Measurements from ENCODE around the gene OMP. TPM values are rescaled to one million over a fixed set of nuclear protein-coding genes. Genes with fewer than 3 reads are reported as not detected.

OMP gene
- total RNA-seq, 1 experiment from 2014 or later = not detected

- Mint-ChIP-seq H3K27ac (no peak overlapping the region; the same call in 1 of the 2 replicates), H3K27me3 (ENCODE audit: low read depth) (no peaks in the 10 kb centered on the region), H3K4me3 (no peak overlapping the region), H3K36me3 (no peaks in the 10 kb centered on the region; the same call in 1 of the 2 replicates), H3K4me1 (peaks cover 6% of the 10 kb centered on the region; the same call in 1 of the 2 replicates), H3K9me3 (peaks cover 22% of the 10 kb centered on the region)
- DNase-seq (ENCODE audit: low spot score) (peak; percentile 5), ATAC-seq (no peak)
- TF ChIP-seq ESRRA (CRISPR knock-in tag; IDR thresholded peaks at IDR 0.05; ENCODE audit: borderline replicate concordance) (no peak), ZBTB21 (CRISPR knock-in tag; IDR thresholded peaks at IDR 0.05; ENCODE audit: borderline replicate concordance) (no peak), NFE2L1 (CRISPR knock-in tag; IDR thresholded peaks at IDR 0.05) (no peak)
- POLR2A ChIA-PET = no interaction called here
- CTCF ChIA-PET = interaction anchor here (0.5 to 2.2 kb wide), 6 partner anchors 10 to 198 kb away, joined by 3 to 48 read pairs (median 6); no protein-coding TSS in a partner anchor
These were observed 21.2 kb upstream of the OMP start for GRCh38 chr11:77081381-77081851.

DNA sequence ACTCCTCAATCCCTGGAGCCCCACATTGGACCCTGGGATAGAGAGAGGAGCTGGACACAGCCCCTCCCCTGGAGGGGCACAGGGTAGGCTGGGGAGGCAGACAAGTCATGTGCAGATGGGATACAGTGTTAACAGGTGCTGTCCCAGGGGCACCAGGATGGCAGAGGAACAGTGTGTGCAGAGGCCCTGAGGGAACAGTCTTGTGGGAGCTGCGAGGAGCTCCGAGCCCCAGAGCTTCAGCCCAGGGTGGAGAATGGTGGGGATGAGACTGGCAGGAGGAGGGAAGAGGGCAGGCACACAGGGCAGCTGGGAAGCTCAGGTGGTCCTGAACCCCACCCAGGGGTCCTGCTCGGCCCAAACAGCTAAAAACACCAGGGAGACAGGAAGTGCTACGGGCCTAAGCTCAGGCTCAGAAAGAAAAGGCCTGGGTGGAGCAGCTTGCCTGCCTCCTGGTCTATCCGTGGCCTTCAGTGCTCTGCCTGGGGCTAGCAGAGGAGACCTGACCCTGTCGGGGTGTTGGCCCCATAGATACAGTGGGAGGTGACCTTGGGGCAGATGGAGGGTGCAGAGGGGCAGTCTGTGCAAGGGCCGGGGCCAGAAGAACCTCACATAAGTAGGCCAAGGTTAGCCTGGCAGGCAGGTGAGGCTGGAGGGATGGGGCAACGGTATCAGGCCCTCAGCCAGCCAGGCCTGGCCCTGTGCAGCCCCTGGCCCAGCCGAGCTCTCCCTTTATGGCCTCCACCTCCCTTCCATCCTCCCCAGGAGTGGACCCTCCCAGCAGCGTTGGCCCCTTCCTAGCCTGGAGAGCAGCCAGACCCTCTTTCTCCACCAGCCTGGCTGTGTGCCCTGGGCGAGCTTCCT, 20.4 kb upstream of the OMP start:
- POLR2A ChIA-PET = no interaction called here
- Mint-ChIP-seq H3K9me3 (peaks cover 22% of the 10 kb centered on the region), H3K4me1 (peaks cover 6% of the 10 kb centered on the region; the same call in 1 of the 2 replicates), H3K27ac (no peak overlapping the region; the same call in 1 of the 2 replicates), H3K36me3 (no peaks in the 10 kb centered on the region; the same call in 1 of the 2 replicates), H3K27me3 (ENCODE audit: low read depth) (no peaks in the 10 kb centered on the region), H3K4me3 (no peak overlapping the region)
- peak; percentile 9 for DNase-seq (ENCODE audit: low spot score)
- ATAC-seq = no peak
- CTCF ChIA-PET = interaction anchor here (0.5 to 2.2 kb wide), 13 partner anchors 10 to 348 kb away, joined by 3 to 48 read pairs (median 4); partner anchors contain the start of genes CAPN5 and MYO7A
- TF ChIP-seq ETV6 (CRISPR knock-in tag; IDR thresholded peaks at IDR 0.05) (no peak), ZNF121 (CRISPR knock-in tag; IDR thresholded peaks at IDR 0.05) (0 out of 2 replicates have a peak, but pooled peaks have one; percentile 2), ZBTB21 (CRISPR knock-in tag; IDR thresholded peaks at IDR 0.05; ENCODE audit: borderline replicate concordance) (no peak), GABPB1 (CRISPR knock-in tag; IDR thresholded peaks at IDR 0.05) (no peak), JAZF1 (CRISPR knock-in tag; IDR thresholded peaks at IDR 0.05) (no peak), ZNF671 (CRISPR knock-in tag; IDR thresholded peaks at IDR 0.05) (no peak)

- ATAC-seq = no peak
- TF ChIP-seq, protein P1, sequence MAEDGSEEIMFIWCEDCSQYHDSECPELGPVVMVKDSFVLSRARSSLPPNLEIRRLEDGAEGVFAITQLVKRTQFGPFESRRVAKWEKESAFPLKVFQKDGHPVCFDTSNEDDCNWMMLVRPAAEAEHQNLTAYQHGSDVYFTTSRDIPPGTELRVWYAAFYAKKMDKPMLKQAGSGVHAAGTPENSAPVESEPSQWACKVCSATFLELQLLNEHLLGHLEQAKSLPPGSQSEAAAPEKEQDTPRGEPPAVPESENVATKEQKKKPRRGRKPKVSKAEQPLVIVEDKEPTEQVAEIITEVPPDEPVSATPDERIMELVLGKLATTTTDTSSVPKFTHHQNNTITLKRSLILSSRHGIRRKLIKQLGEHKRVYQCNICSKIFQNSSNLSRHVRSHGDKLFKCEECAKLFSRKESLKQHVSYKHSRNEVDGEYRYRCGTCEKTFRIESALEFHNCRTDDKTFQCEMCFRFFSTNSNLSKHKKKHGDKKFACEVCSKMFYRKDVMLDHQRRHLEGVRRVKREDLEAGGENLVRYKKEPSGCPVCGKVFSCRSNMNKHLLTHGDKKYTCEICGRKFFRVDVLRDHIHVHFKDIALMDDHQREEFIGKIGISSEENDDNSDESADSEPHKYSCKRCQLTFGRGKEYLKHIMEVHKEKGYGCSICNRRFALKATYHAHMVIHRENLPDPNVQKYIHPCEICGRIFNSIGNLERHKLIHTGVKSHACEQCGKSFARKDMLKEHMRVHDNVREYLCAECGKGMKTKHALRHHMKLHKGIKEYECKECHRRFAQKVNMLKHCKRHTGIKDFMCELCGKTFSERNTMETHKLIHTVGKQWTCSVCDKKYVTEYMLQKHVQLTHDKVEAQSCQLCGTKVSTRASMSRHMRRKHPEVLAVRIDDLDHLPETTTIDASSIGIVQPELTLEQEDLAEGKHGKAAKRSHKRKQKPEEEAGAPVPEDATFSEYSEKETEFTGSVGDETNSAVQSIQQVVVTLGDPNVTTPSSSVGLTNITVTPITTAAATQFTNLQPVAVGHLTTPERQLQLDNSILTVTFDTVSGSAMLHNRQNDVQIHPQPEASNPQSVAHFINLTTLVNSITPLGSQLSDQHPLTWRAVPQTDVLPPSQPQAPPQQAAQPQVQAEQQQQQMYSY (CRISPR knock-in tag; IDR thresholded peaks at IDR 0.05) = no peak
- TF ChIP-seq, protein P2, sequence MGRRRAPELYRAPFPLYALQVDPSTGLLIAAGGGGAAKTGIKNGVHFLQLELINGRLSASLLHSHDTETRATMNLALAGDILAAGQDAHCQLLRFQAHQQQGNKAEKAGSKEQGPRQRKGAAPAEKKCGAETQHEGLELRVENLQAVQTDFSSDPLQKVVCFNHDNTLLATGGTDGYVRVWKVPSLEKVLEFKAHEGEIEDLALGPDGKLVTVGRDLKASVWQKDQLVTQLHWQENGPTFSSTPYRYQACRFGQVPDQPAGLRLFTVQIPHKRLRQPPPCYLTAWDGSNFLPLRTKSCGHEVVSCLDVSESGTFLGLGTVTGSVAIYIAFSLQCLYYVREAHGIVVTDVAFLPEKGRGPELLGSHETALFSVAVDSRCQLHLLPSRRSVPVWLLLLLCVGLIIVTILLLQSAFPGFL (CRISPR knock-in tag; IDR thresholded peaks at IDR 0.05; ENCODE audit: borderline replicate concordance) = no peak
- no peak for TF ChIP-seq MXD4 (CRISPR knock-in tag; IDR thresholded peaks at IDR 0.05; ENCODE audit: borderline replicate concordance)
- Mint-ChIP-seq H3K36me3 (no peaks in the 10 kb centered on the region; the same call in 1 of the 2 replicates), H3K27ac (no peak overlapping the region; the same call in 1 of the 2 replicates), H3K9me3 (peaks cover 20% of the 10 kb centered on the region), H3K27me3 (ENCODE audit: low read depth) (no peaks in the 10 kb centered on the region), H3K4me3 (no peak overlapping the region), H3K4me1 (peaks cover 6% of the 10 kb centered on the region; the same call in 1 of the 2 replicates)
- peak; percentile 10 for DNase-seq (ENCODE audit: low spot score)
- ChIA-PET POLR2A (no interaction called here), CTCF (interaction anchor here (1.0 to 2.2 kb wide), 9 partner anchors 9 to 349 kb away, joined by 3 to 48 read pairs (median 5); partner anchors contain the start of genes CAPN5 and MYO7A)
These were observed 19.6 kb upstream of the OMP start for GRCh38 chr11:77082838-77083565.
